Astrocyte (in vitro differentiated cells and primary cell): ENCODE results near the gene ACTR3C. TPM values are rescaled to one million over a fixed set of nuclear protein-coding genes. Genes with fewer than 3 reads are reported as not detected.

Source experiments
- DNase-seq: peaks from one replicate; pipeline ENCODE4 v3.0.0-alpha.2; 2010; ENCODE audit warnings: low read depth
- FAIRE-seq: peaks from 2 replicates; lab custom pipeline; 2011; peaks lifted over from hg19 to GRCh38; lab: Jason Lieb, UNC
- H2AFZ ChIP-seq: 2 replicates; pipeline ENCODE4 v1.6.0; 2012; ENCODE audit warnings: low read depth, low read length, inconsistent platforms
- H3K27ac ChIP-seq: 2 replicates; pipeline ENCODE4 v1.5.1; 2011; ENCODE audit warnings: low read depth, low read length, inconsistent platforms
- H3K27me3 ChIP-seq: 2 replicates; pipeline ENCODE4 v1.6.0; 2011; ENCODE audit warnings: low read length, inconsistent platforms; ENCODE audit not compliant: insufficient read depth
- H3K36me3 ChIP-seq: 2 replicates; pipeline ENCODE4 v1.5.1; 2011; ENCODE audit warnings: low read length, inconsistent platforms; ENCODE audit not compliant: insufficient read depth
- H3K4me1 ChIP-seq: 2 replicates; pipeline ENCODE4 v1.5.1; 2011; ENCODE audit warnings: low read length, inconsistent platforms; ENCODE audit not compliant: insufficient read depth
- H3K4me2 ChIP-seq: 2 replicates; pipeline ENCODE4 v1.6.0; 2012; ENCODE audit warnings: low read length, inconsistent platforms
- H3K4me3 ChIP-seq: 2 replicates; pipeline ENCODE4 v1.5.1; 2011; ENCODE audit warnings: low read depth, mild to moderate bottlenecking, low read length, inconsistent platforms; ENCODE audit not compliant: insufficient read depth
- H3K79me2 ChIP-seq: 2 replicates; pipeline ENCODE4 v1.6.0; 2012; ENCODE audit warnings: mild to moderate bottlenecking, low read length, inconsistent platforms; ENCODE audit not compliant: insufficient read depth
- H3K9ac ChIP-seq: 2 replicates; pipeline ENCODE4 v1.6.0; 2012; ENCODE audit warnings: mild to moderate bottlenecking, low read length, inconsistent platforms
- H3K9me3 ChIP-seq: 2 replicates; pipeline ENCODE4 v1.5.1; 2012; ENCODE audit warnings: low read depth, mild to moderate bottlenecking, low read length, inconsistent platforms; ENCODE audit not compliant: insufficient read depth
- H4K20me1 ChIP-seq: 2 replicates; pipeline ENCODE4 v1.6.0; 2012; ENCODE audit warnings: low read length, inconsistent platforms; ENCODE audit not compliant: insufficient read depth
- H3K27ac Mint-ChIP-seq: one replicate; pipeline ENCODE4 v1.8.0; 2021; ENCODE audit warnings: mild to moderate bottlenecking, mixed read lengths; ENCODE audit not compliant: unreplicated experiment
- H3K27me3 Mint-ChIP-seq: one replicate; pipeline ENCODE4 v1.8.0; 2021; ENCODE audit warnings: low read depth, mixed read lengths; ENCODE audit not compliant: unreplicated experiment
- H3K36me3 Mint-ChIP-seq: one replicate; pipeline ENCODE4 v1.8.0; 2021; ENCODE audit warnings: low read depth, mixed read lengths; ENCODE audit not compliant: unreplicated experiment
- H3K4me1 Mint-ChIP-seq: one replicate; pipeline ENCODE4 v1.8.0; 2021; ENCODE audit warnings: low read depth, mixed read lengths; ENCODE audit not compliant: unreplicated experiment
- H3K4me3 Mint-ChIP-seq: one replicate; pipeline ENCODE4 v1.8.0; 2021; ENCODE audit warnings: mild to moderate bottlenecking, moderate library complexity, mixed read lengths; ENCODE audit not compliant: unreplicated experiment
- H3K9me3 Mint-ChIP-seq: one replicate; pipeline ENCODE4 v1.8.0; 2021; ENCODE audit warnings: mild to moderate bottlenecking, mixed read lengths; ENCODE audit not compliant: unreplicated experiment
- EZH2 ChIP-seq: IDR thresholded peaks from 2 replicates; pipeline ENCODE4 v1.6.1; 2012; ENCODE audit warnings: mild to moderate bottlenecking, low read length, inconsistent platforms; ENCODE audit not compliant: insufficient read depth
- total RNA-seq: library from RNA; stranded (reverse); gene quantifications from 2 replicates; pipeline ENCODE4 v1.2.1, GENCODE V29; 2021
- TF ChIP-seq, protein P1 (sequence below): IDR thresholded peaks from 2 replicates; pipeline ENCODE4 v1.5.1; 2011; ENCODE audit warnings: low read depth, mild to moderate bottlenecking, inconsistent platforms, low read length, moderate library complexity; ENCODE audit not compliant: insufficient read depth

The ACTR3C gene
- total RNA-seq, 1 donor from 2014 or later, result 0.25 TPM

DNA sequence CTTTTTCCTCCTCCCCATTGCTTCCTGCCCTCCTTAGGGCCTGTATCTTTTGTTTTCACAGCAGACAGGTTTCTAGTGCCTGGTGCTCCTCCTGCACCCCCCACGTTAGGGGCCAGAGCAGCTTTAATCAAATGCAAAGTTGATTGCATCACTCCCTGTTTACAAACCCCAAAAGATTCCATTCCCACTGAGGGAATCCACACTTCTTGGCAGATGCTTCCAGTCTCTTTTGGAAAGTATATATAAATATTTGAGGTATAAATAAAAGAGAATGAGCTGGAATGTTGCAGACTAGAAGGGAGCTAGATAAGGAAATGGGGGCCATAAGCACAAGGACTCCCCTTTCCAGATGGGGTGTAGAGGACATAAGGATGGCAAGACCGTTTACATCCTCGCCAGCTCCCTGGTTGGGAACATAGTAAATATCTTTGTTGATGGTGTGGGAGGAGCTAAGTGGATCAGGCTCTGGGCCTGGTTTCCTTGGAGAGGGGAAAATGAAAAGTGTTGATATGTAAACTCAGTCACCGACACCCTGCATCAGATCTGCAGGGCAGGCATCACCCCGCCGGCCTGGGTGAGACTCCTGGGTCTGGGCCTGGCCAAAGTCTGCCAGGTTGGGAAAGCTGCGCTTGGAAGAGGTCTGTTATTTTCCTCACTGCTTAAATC is 11.9 kb upstream of the ACTR3C start:
- Mint-ChIP-seq H3K36me3 (peaks cover 2% of the 10 kb centered on the region), H3K27ac (no peak overlapping the region), H3K4me3 (no peak overlapping the region), H3K27me3 (peaks cover 19% of the 10 kb centered on the region), H3K9me3 (no peaks in the 10 kb centered on the region), H3K4me1 (peaks cover 10% of the 10 kb centered on the region)
- no peak for FAIRE-seq
- H3K9ac ChIP-seq, result no peak overlapping the region
- no peak overlapping the region for H3K27ac ChIP-seq
- no peak overlapping the region for H3K4me3 ChIP-seq
- peaks cover 11% of the 10 kb centered on the region for H3K4me1 ChIP-seq
- no peaks in the 10 kb centered on the region for H3K79me2 ChIP-seq
- TF ChIP-seq EZH2, result no peak
- TF ChIP-seq, protein P1, sequence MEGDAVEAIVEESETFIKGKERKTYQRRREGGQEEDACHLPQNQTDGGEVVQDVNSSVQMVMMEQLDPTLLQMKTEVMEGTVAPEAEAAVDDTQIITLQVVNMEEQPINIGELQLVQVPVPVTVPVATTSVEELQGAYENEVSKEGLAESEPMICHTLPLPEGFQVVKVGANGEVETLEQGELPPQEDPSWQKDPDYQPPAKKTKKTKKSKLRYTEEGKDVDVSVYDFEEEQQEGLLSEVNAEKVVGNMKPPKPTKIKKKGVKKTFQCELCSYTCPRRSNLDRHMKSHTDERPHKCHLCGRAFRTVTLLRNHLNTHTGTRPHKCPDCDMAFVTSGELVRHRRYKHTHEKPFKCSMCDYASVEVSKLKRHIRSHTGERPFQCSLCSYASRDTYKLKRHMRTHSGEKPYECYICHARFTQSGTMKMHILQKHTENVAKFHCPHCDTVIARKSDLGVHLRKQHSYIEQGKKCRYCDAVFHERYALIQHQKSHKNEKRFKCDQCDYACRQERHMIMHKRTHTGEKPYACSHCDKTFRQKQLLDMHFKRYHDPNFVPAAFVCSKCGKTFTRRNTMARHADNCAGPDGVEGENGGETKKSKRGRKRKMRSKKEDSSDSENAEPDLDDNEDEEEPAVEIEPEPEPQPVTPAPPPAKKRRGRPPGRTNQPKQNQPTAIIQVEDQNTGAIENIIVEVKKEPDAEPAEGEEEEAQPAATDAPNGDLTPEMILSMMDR, result no peak
- H4K20me1 ChIP-seq, result peaks cover 7% of the 10 kb centered on the region
- peak; percentile 83 for DNase-seq
- H3K4me2 ChIP-seq, result no peak overlapping the region
- no peak overlapping the region for H2AFZ ChIP-seq
- H3K9me3 ChIP-seq, result no peaks in the 10 kb centered on the region
- H3K36me3 ChIP-seq, result no peaks in the 10 kb centered on the region
- H3K27me3 ChIP-seq, result no peaks in the 10 kb centered on the region

DNA sequence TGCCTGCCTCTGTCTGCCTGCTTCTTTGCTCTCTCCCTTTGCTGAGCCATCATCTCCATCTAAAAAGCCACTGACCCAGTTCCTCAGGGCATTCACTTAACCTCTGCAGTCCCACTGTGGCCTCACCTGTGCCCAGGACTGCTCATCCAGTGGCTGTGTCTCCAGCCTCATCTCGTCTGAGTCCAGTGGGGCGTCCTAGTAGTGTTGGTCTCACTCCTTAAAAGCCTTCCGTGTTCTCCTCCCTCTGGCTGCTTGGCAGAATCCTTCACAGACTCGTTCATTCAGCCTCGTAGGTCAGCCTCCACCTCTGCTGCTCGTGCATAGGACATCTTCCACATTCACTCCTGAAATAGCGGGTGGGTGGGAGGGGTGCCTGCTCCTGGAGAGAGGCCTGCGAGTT is 10.8 kb upstream of the ACTR3C start:
- Mint-ChIP-seq H3K27me3 (peaks cover 11% of the 10 kb centered on the region), H3K27ac (no peak overlapping the region), H3K36me3 (peaks cover 2% of the 10 kb centered on the region), H3K9me3 (no peaks in the 10 kb centered on the region), H3K4me1 (peaks cover 1% of the 10 kb centered on the region), H3K4me3 (no peak overlapping the region)
- peaks cover under 1% of the 10 kb centered on the region for H3K4me1 ChIP-seq
- TF ChIP-seq, protein P1, result no peak
- TF ChIP-seq EZH2, result no peak
- no peak overlapping the region for H3K4me2 ChIP-seq
- no peak for FAIRE-seq
- H4K20me1 ChIP-seq, result no peaks in the 10 kb centered on the region
- no peaks in the 10 kb centered on the region for H3K9me3 ChIP-seq
- H3K79me2 ChIP-seq, result no peaks in the 10 kb centered on the region
- no peak overlapping the region for H2AFZ ChIP-seq
- H3K4me3 ChIP-seq, result no peak overlapping the region
- no peaks in the 10 kb centered on the region for H3K36me3 ChIP-seq
- H3K9ac ChIP-seq, result no peak overlapping the region
- H3K27me3 ChIP-seq, result no peaks in the 10 kb centered on the region
- no peak for DNase-seq
- H3K27ac ChIP-seq, result no peak overlapping the region

DNA sequence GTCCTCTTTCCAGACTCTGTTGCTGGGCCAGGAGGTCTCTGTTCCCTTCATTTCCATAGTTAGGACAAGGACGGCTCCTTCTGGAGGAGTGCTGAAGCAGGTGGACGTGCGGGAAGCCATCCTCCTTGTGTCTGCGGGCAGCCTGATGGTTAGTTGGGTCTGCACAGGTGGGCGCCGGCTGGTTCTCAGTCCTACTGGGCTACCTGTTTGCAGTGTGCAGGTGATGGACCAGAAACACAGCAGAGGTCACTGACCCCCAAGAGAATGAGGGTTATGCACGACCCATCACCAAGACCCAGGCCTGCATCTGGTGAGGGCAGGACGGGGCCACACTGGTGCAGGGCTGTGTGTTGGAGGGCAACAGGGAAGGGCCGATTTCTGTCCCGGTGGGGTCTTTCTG is 10.3 kb upstream of the ACTR3C start:
- no peak for DNase-seq
- peaks cover 8% of the 10 kb centered on the region for H3K27me3 Mint-ChIP-seq
- Histone ChIP-seq H3K36me3 (no peaks in the 10 kb centered on the region), H3K4me2 (no peak overlapping the region), H3K79me2 (no peaks in the 10 kb centered on the region), H3K27me3 (no peaks in the 10 kb centered on the region), H3K9me3 (no peaks in the 10 kb centered on the region), H2AFZ (no peak overlapping the region), H4K20me1 (no peaks in the 10 kb centered on the region), H3K9ac (no peak overlapping the region), H3K4me3 (no peak overlapping the region), H3K4me1 (no peaks in the 10 kb centered on the region), H3K27ac (no peak overlapping the region)
- H3K27ac Mint-ChIP-seq, result no peak overlapping the region
- no peak overlapping the region for H3K4me3 Mint-ChIP-seq
- no peak for FAIRE-seq
- peaks cover 2% of the 10 kb centered on the region for H3K36me3 Mint-ChIP-seq
- H3K9me3 Mint-ChIP-seq, result no peaks in the 10 kb centered on the region
- TF ChIP-seq, protein P1, result no peak
- no peak for TF ChIP-seq EZH2
- peaks cover 5% of the 10 kb centered on the region for H3K4me1 Mint-ChIP-seq
